NCI-H1105 treated with DMSO at 0.1 percent for 48 hours (cell line): ENCODE data around the gene MYO1D.
A peak's percentile ranks its signal among the peaks of the same experiment; 100 is the strongest.
"Not testable (repeated sequence)": the region's sequence is repeated elsewhere in the genome, so short reads cannot be mapped to it uniquely, and the experiment has no call there.

Experiments used
- DNase-seq: peaks from one replicate; lab custom pipeline; 2025; lab: John Stamatoyannopoulos, UW

The MYO1D gene

DNA sequence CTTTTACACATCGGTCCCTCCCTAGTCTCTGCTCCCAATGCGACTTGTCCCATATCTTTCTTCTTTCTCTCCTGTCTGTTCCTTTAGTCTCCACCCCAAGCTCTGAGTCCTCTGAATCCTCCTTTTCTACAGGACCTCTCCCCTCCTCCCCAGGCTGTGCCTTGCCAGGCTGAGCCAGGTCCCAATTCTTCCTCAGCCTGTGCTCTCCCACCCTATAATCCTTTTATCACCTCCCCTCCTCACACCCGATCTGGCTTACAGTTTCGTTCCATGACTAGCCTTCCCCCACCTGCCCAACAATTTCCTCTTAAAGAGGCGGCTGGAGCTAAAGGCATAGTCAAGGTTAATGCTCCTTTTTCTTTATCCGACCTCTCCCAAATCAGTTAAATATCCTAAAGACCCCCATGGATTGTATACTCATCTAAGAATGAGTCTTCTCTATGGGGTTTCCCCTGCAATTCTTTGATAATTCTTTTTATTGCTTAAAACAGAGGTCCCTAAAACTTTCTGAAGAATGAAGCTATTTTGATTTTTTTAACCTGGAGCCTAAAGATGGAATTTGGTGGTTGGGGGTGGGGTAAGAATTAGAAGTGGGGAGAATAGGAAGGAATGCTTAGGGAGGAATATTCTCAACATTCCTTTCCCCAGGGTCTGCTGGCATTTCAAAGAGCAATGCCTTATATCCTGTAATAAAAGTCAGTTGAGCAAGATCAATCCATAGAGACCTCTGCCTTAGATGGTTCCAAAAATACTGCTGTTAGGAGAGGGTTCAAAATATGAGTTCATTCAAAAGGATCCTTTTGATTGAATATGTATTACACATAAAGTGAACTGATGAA is 102.8 kb downstream of the MYO1D start:
- DNase-seq: no peak

DNA sequence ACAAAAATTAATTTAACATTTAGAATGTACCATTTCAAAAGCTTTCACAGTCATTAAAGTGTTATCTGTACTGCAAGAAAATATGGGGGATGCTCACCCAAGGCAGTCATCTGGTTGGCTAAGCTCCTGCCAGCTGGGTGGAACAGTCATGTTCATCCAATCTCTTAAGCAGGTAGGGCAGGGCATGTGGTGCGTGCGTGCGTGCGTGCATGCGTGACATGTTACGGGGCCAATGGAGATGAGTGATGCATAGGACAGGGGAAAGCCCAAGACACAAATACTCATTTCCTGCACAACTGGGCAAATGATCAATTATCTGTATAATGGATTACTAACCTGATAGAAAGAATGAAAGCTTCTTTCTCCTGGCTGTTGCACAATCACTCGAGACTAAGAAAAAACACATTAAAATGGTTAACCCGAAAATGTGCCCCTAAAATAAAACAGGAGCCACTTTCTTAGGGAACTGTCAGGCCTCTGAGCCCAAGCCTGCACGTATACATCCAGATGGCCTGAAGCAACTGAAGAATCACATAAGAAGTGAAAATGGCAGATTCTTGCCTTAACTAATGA is 104.4 kb downstream of the MYO1D start:
- no peak for DNase-seq

DNA sequence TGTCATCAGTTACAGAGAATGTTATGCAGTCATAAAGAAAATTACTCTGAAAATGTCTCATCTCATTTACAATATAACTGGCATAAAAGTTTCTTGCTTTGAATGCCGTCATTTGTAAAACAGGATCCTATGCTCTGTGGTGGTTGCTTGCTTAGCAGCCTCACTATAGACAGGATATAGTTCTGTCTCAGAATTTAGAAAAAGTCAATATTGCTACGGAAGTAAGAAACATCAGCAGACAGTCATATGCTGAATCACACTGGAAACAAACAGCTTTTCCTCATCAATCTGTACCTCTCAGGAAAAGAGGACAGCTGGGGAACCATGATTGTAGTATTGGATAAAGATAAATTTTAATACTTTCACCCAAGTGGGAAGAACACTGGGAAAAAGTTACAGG is 105.5 kb downstream of the MYO1D start:
- no peak for DNase-seq

DNA sequence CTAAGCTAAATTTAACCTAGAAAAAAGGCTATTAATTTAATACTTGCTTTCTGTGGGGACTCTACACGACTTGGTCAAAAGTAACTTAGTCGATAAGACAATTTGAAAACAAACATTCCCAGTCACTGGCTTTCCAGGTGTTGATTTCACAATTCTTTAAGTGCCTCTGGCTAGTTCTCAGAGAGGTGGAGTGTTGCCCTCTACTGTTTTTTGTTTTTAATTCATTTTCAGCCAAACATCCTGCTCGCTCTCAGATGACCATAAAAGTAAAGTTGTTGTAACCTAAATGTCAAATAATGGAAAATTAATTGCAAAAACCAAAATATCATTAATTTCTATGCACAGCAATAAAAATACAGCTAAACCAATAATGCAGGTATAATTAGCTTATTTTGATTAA is 107.1 kb downstream of the MYO1D start:
- peak; percentile 22 for DNase-seq

DNA sequence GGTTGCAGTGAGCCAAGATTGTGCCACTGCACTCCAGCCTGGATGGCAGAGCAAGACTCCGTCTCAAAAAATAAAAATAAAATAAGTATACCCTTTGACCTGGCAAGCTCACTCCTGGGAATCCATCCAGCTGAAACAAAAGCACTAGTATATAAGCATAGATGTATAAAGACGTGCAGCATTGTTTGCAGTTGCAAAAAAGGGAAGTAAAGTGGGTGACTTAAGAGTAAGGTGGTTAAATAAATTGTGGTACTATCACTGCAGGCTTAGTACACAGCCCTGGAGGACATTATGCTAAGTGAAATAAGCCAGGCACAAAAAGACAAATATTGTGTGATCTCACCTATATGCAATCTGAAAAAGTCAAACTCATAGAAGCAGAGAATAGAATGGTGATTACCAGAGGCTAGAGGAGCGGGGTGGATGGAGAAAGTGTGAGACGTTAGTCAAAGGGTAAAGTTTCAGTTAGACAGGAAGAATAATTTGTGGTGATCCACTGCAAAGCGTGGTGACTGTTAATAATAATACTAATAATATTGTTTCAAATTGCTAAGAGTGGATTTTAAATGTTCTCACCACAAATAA is 113.0 kb downstream of the MYO1D start:
- no peak for DNase-seq

DNA sequence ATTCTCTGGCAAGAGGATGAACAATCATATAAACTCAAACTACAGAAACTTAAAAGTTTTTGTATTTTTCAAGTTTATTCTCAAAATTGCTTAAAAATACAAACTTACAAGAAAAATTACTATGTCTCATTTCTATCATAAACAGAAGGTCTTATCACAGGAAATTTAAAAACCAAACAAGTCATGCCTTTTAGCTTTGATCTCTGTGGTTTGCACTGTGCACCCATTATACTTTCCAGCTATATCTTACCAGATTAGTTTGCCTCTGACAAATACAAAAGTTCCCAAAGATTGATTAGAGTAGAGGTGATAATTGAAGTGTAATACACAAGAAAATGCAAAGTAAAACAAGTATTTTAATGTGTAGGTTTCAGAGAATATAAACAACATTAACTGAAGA is 117.4 kb downstream of the MYO1D start:
- no peak for DNase-seq

DNA sequence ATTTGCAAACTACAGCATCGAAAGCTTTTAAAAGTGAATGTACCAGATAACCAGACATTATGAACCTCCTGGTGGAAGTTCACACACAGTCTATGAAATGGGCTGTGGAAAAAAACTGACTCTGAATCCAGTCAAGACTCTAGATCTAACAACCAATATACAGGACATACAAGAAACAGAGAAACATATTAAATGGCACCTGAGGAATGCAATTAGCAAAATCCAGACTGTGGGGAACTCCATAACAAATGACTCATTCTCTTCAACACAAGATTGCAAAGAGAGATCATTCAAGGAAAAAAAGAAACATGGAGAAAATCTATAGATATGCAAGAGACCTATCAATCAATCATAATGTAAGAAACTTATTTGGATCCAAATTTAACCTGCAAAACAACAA is 119.0 kb downstream of the MYO1D start:
- no peak for DNase-seq

DNA sequence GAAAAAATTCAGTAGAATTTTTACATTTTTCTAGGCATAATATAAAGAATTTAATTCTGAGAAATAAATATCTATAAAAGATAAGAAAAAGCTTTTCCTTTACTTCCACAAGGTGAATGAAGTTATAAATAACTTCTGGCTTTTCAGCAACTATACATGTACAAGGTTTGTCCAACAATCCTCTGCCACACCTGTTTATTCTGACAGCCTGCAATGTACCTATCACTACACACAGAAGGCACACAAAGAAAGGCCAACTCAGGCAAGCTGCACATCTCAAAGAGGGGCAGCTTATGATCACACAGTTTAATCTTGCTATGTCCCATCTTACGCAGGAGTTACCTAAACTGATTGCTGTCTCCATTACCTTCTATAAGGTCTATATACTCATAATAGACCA is 120.2 kb downstream of the MYO1D start:
- no peak for DNase-seq

DNA sequence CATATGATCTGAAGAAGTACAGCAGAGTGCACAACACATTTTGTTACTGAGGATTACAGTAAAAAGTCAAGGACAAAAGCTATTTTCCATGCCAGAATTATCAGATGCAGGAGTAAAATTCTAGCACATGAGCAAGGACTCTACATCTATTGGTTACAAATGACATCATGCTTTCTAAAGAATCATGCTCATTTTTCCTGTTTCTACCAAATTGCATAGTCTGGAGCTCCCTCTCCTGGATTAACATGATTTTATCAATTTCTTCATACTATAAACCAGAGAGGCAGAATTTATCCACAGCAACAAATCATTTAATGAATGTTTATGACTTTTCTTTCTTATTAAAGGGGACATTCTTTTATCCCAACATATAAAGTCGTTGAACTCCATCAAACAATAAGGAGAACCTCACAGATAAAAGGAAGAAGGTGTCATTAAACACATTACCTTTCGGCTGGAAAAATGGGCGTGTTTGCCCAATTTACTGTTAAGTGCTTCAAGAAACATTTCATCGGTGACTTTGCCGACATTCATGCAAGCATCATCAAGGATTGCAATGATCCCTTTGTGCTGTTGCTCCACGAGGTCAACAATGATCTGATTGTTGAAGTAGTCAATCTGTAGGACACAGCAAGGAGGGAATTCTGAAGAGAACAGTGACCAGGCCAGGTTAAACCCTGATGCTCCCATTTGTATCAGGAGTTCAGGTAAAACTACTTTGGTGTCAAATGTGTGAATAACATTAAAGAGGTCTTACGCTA is 121.7 kb downstream of the MYO1D start:
- DNase-seq: peak; percentile 77

DNA sequence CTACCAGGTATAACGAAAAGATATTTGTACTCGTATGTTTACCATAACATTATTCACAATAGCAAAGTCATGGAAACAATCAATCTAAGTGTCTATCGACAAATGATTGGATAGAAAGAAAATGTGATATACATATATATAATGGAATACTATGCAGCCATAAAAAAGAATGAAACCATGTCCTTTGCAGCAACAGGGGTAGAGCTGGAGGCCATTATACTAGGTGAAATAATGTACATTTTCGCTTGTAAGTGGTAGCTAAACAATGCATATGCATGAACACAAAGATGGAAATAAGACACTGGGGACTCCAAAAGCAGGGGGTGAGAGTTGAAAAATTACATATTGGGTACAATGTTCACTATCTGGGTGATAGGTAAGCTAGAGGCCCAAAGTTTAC is 124.0 kb downstream of the MYO1D start:
- no peak for DNase-seq

DNA sequence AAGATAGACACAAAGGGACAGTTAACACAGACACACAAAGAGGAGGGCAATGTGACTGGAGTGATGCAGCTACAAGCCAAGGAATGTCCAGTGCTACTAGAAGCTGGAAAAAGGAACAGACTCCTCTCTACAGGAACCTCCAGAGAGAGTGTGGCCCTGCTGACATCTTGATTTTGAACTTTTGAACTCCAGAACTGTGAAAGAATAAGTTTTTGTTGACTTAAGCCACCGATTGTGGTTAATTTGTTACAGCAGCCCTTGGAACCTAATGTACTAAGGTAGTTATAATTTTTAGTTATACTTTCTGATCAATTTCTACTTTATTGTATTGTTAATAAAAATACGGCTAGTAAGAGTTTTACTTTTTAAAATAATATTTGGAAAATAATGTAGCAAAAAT is 129.1 kb downstream of the MYO1D start:
- no peak for DNase-seq

DNA sequence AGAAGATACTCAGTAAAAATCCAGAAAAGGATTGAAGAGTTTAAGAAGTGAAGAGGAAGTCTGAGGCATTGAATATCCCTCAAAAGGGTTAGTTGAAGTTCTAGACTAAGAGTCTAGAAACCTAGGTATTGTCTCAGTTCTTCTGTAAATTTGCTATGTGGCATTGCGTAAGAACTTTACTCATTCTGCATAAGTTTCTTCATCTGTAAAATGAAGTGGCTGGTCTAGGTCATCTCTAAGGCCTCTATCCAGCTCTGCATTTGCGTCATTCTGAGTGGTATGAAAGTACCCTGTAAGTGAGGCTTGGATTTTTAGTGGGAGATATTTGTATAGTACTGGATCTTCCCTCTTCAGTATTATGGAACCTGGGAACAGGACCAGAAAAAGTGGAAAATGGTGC is 130.2 kb downstream of the MYO1D start:
- no peak for DNase-seq

DNA sequence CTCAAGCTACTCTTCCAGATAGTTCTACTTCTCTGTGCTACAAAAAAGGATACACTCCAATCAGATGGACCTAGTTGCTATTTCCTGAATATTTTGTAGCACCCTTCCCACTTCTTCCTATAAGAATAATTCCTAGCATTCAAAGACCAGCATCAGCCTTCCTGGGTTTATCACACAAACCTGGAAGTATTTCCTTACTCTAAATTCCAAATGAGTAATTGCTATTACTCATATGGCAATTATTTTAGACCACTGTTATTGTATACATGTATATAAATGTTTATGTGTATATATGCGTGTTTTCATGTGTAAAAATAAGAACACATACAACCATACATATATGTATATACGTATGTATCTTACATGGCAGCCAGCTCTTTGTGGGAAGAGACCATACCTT is 130.6 kb downstream of the MYO1D start:
- DNase-seq: no peak

DNA sequence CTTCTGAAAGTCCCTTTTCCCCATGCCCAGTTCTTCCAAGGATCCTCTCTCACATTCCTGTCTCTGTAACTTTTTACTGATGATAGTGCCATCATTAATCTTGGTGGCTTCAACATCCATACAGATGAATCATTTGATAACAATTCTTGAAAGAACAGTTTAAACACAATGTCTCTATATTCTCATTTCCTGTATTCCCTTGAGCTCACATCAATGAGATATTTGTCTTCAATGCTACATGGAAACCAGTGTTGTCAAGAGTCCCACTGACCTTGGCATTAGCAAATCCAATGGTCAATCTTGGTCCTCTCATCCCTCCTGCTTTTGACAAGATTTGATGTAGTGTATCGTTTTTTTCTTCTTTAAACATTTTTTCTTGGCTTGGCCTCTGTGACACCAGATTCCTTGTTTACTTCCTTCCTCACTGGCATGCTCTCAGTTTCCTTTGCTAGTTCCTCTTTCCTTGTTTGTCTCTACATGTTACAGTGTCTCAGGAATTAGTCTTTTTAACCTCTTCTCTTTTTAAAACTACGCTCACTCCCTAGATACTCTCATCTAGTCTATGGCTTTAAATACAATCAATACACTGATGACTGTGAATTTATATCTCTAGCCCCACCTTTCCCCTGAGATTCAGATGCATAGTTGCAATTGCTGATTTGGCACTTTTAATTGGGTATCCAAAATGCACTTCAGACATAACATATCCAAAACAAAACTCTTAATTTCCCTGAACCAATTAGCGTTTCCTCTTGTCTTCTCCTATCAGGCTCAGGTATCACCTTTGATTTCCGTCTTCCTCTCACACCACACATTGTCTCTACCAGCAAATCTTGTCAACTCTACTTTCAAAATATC is 134.0 kb downstream of the MYO1D start:
- DNase-seq: no peak

DNA sequence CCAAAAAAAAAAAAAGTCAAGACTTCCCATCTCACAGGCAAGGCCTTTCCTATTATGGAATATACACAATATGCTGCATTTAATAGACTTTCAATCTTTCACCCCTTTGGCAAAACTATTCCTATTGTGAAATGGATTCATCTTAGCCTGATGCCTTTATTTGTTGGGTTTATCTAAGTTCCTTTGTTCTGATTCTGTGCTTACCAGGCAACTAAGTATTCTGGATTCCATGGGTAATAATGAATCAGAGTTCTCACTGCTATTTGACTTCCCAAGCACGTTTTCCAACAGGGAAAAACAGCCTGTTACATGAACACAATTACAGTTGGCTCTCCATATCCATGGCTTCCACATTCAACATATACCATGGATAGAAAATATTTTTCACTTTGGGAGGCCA is 135.5 kb downstream of the MYO1D start:
- no peak for DNase-seq

DNA sequence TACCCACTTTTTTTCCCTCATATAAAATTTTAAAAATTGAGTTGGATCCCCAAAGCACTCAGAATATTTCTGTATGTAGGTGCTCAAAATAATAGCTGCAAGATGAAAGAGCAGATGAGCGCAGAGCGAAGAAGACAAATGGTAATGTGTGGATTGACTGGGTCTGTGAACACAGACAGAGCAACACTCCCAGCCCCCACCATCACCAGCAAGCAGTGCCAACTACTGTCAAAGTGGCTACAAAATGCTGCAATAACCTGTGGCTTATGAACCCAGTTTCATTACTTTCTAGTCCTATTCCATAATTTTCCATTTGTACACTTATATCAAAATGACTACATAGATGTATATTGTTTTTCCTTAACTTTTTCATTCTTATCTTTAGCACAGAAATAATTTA is 137.2 kb downstream of the MYO1D start:
- DNase-seq: no peak

DNA sequence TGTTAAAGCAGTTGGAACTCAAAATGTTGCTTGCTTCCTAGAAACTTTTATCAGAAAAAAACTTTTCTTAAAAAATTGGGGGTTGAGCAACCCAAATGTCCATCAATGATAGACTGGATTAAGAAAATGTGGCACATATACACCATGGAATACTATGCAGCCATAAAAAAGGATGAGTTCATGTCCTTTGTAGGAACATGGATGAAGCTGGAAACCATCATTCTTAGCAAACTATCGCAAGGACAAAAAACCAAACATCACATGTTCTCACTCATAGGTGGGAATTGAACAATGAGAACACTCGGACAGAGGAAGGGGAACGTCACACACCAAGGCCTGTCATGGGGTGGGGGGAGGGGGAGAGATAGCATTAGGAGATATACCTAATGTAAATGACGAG is 137.8 kb downstream of the MYO1D start:
- DNase-seq: not testable (repeated sequence)

DNA sequence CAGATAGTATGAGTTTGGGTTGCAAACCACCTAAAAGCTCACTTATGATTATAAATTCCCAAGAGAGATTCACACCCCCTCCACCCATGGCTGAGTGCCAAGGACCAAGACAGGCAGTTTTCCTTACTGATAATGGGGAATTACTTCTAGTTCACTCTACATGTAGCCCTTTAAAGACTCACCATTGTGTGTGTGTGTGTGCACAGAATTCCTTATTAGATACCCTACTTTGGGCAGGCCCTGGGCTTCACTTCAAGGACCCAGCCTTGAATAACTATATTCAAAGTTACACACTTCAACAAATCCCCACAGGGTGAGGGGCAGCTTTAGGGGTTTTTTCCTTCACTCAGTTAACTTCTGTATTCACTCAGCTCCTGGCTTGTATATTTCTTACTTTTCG is 143.5 kb downstream of the MYO1D start:
- no peak for DNase-seq

DNA sequence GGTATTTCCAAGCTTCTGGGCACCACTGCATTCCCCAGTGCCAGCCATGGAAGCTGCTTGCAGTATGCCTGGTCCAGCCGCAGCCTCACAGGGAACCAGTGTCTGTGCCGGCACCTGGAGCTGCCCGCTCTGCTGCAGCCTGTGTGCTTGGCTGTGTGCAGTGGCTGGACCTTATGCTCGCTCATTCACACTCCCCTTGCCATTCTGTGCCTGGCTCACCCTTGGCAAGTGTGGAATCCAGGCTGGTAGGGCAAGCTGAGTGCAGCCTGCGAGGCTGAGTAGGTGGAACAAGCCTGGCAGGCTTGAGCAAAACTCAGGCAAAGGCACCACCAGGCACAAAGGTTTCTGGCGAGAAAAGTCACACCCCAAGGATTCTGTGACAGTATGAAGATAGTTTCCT is 144.0 kb downstream of the MYO1D start:
- DNase-seq: no peak

DNA sequence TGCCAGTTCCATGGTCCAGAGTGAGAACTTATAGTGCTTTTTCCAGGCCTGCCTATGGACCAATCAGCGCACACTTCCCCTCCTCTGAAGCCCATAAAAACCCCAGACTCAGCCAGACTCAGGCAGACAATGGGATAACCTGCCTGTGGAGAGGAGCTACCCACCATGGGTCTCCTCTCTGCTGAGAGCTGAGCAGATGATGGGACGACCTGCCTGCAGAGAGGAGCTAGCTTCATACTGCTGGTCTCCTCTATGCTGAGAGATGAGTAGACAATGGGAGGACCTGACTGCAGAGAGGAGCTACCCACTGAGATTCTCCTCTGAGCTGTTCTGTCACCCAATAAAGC is 144.7 kb downstream of the MYO1D start:
- DNase-seq: no peak

DNA sequence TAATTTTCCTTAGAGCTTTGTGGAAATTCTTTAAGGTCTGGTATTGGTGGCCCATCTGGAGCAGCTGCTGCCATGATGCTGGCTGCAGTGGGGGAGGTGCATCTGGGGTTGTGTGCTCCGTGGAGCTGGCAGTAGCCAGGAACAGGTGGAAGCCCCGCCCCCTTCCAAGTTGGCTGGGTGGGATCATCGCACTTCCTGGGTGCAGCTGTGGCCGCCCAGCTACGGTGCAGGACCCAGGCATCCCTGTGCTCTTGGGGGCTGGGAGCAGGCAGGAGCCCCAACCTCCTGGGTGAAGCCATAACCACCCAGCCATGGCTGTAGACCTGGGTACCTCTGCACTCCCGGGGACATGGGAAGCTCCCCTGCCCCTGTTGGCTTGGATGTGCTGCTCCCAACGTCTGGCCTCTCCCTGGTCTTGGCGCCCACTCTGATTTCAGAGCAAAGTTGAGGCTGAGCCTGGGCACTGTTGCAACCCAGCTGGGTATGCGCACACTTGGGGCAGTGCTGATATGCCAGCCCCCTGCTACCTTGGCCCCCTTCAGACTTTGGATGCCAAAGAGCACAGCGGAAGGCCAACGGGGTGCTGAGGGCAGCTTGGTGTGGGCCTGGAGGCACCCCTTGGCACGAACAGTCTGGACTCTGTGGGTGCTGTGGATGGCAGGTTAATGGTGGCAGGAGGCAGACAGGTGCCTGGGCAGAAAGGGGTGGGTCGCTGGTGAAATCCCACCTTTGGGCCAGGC is 145.2 kb downstream of the MYO1D start:
- no peak for DNase-seq
